HepG2 (cell line): ENCODE data around the gene PTPRN. TPM values are rescaled to one million over a fixed set of nuclear protein-coding genes. Genes with fewer than 3 reads are reported as not detected.

ENCODE experiments used
- ATAC-seq: fragments of 200-7000 bp; cut with Tn5 transposase; 3 replicates; pipeline ENCODE4 v1.9.1; 2020; ENCODE audit warnings: mild to moderate bottlenecking, moderate library complexity
- BruUV-seq: library from RNA; stranded (reverse); fragments of 400-500 nt; replicated peaks from 2 replicates; lab custom pipeline; 2021; lab: Mats Ljungman, UMichigan
- CTCF ChIA-PET: fragments of 300-600 bp; formaldehyde crosslinking; extraction: SDS; loops from one replicate; lab custom pipeline; 2021; ENCODE audit warnings: low total read pairs, inconsistent platforms, low intra/inter-chr PET ratio; lab: Yijun Ruan, JAX
- POLR2A ChIA-PET: fragments of 350-600 bp; sonication (Branson Sonifier 250); formaldehyde crosslinking; loops from one replicate; lab custom pipeline; 2020; ENCODE audit warnings: antibody characterized with exemption, inconsistent platforms; lab: Yijun Ruan, JAX
- DNase-seq: peaks from one replicate; pipeline ENCODE4 v3.0.0-alpha.2; 2015; ENCODE audit warnings: low spot score
- FAIRE-seq: peaks from 3 replicates; lab custom pipeline; 2011; peaks lifted over from hg19 to GRCh38; lab: Jason Lieb, UNC
- H2AFZ ChIP-seq: one replicate; pipeline ENCODE4 v1.6.1; 2011; ENCODE audit warnings: low read length, inconsistent platforms
- H3K27ac ChIP-seq: fragments of 300-600 bp; 3 replicates; pipeline ENCODE4 v1.8.0; 2011; ENCODE audit warnings: mixed run types, mild to moderate bottlenecking, mixed read lengths, low read length, inconsistent platforms; ENCODE audit not compliant: insufficient read depth; ENCODE audit errors: extremely low read length
- H3K27me3 ChIP-seq, 2 experiments: fragments of 200-600 bp in 1 of 2; 2 replicates in 1 of 2; 3 replicates in 1 of 2; pipeline versions ENCODE4 v1.6.0 to v1.8.0; 2011; ENCODE audit warnings: low read length in 2 of 2, mild to moderate bottlenecking in 2 of 2, moderate library complexity in 2 of 2, inconsistent platforms in 1 of 2; ENCODE audit not compliant: insufficient read depth in 2 of 2, control insufficient read depth in 1 of 2
- H3K36me3 ChIP-seq, 2 experiments: fragments of 200-600 bp in 1 of 2; replicated peaks in 1 of 2; 2 replicates in 1 of 2; 3 replicates in 1 of 2; pipeline versions ENCODE4 v1.5.1 to v1.8.0; 2011; ENCODE audit warnings: low read length in 2 of 2, inconsistent platforms in 1 of 2; ENCODE audit not compliant: insufficient read depth in 2 of 2, control insufficient read depth in 1 of 2
- H3K4me1 ChIP-seq: 2 replicates; pipeline ENCODE4 v1.5.1; 2012; ENCODE audit warnings: low read length, inconsistent platforms; ENCODE audit not compliant: insufficient read depth
- H3K4me2 ChIP-seq: 2 replicates; pipeline ENCODE4 v1.6.0; 2011; ENCODE audit warnings: low read depth, low read length, inconsistent platforms
- H3K4me3 ChIP-seq, 3 experiments: fragments of 200-600 bp in 1 of 3; sonication (generic), shearing (Covaris generic) in 1 of 3; replicated peaks in 1 of 3; 2 replicates each; pipeline ENCODE4 v1.5.1; 2011 to 2016; ENCODE audit warnings: low read length in 3 of 3, inconsistent platforms in 2 of 3, low read depth in 2 of 3, mild to moderate bottlenecking in 2 of 3, control low read depth in 1 of 3, mixed read lengths in 1 of 3; ENCODE audit not compliant: insufficient read depth in 1 of 3
- H3K79me2 ChIP-seq: one replicate; pipeline ENCODE4 v1.6.1; 2011; ENCODE audit warnings: low read length, inconsistent platforms; ENCODE audit not compliant: insufficient read depth
- H3K9ac ChIP-seq: 2 replicates; pipeline ENCODE4 v1.6.0; 2011; ENCODE audit warnings: mild to moderate bottlenecking, low read depth, low read length, inconsistent platforms; ENCODE audit not compliant: insufficient read depth
- H3K9me3 ChIP-seq: 2 replicates; pipeline ENCODE4 v1.5.1; 2012; ENCODE audit warnings: mild to moderate bottlenecking, low read length
- H4K20me1 ChIP-seq: 2 replicates; pipeline ENCODE4 v1.6.0; 2011; ENCODE audit warnings: inconsistent platforms, mild to moderate bottlenecking, low read length, moderate library complexity; ENCODE audit not compliant: insufficient read depth
- CCAR2 ChIP-seq: fragments of 200-400 bp; formaldehyde crosslinking; optimal IDR thresholded peaks from 2 replicates; pipeline ENCODE3; 2018; ENCODE audit warnings: low read depth, mild to moderate bottlenecking, low read length, moderate library complexity
- CREB1 ChIP-seq, 2 experiments: fragments of 450-650 bp in 1 of 2; IDR thresholded peaks; 2 replicates each; pipeline ENCODE4 v1.6.1; 2016 to 2017; ENCODE audit warnings: control low read depth in 1 of 2, mild to moderate bottlenecking in 1 of 2, missing compliant biosample characterization in 1 of 2, missing genetic modification characterization in 1 of 2
- FOXJ3 ChIP-seq: sonication (generic); formaldehyde crosslinking; IDR thresholded peaks from 2 replicates; pipeline ENCODE4 v1.4.0; 2020; ENCODE audit warnings: missing genetic modification reagents, mild to moderate bottlenecking, borderline replicate concordance
- MATR3 ChIP-seq: sonication (generic); formaldehyde crosslinking; IDR thresholded peaks from 2 replicates; pipeline ENCODE4 v1.4.0; 2020; ENCODE audit warnings: missing genetic modification reagents
- MYNN ChIP-seq: sonication (generic); formaldehyde crosslinking; IDR thresholded peaks from 2 replicates; pipeline ENCODE4 v1.4.0; 2020; ENCODE audit warnings: mild to moderate bottlenecking, low read depth, missing genetic modification reagents
- NFIC ChIP-seq: IDR thresholded peaks from 2 replicates; pipeline ENCODE4 v1.6.1; 2012; ENCODE audit warnings: mild to moderate bottlenecking, low read length, inconsistent platforms
- POGZ ChIP-seq: sonication (generic); formaldehyde crosslinking; IDR thresholded peaks from 2 replicates; pipeline ENCODE4 v1.4.0; 2020; ENCODE audit warnings: mild to moderate bottlenecking, missing genetic modification reagents
- PPARG ChIP-seq: conservative IDR thresholded peaks from 2 replicates; pipeline ENCODE4 v1.6.1; 2016; ENCODE audit warnings: missing biosample characterization, missing genetic modification reagents
- SNRNP70 ChIP-seq: fragments of 200-400 bp; formaldehyde crosslinking; IDR thresholded peaks from 2 replicates; pipeline ENCODE4 v1.6.1; 2017; ENCODE audit warnings: mild to moderate bottlenecking, low read depth, low read length, moderate library complexity
- USF2 ChIP-seq, 2 experiments: sonication (generic) in 1 of 2; formaldehyde crosslinking in 1 of 2; IDR thresholded peaks; 2 replicates each; pipeline versions ENCODE4 v1.5.1 to v1.6.1; 2011 to 2020; ENCODE audit warnings: borderline replicate concordance in 1 of 2, low read depth in 1 of 2, low read length in 1 of 2, mild to moderate bottlenecking in 1 of 2, missing genetic modification reagents in 1 of 2, moderate library complexity in 1 of 2
- ZBTB14 ChIP-seq: sonication (generic); formaldehyde crosslinking; IDR thresholded peaks from 2 replicates; pipeline ENCODE4 v1.4.0; 2020; ENCODE audit warnings: missing genetic modification reagents
- ZHX2 ChIP-seq, 2 experiments: sonication (generic) in 1 of 2; formaldehyde crosslinking in 1 of 2; IDR thresholded peaks; 2 replicates each; pipeline versions ENCODE4 v1.6.1 to v1.9.0; 2014 to 2022; ENCODE audit warnings: antibody characterized with exemption in 1 of 2, borderline replicate concordance in 1 of 2, inconsistent platforms in 1 of 2, low read depth in 1 of 2, missing genetic modification reagents in 1 of 2
- ZNF264 ChIP-seq: sonication (generic); formaldehyde crosslinking; IDR thresholded peaks from 2 replicates; pipeline ENCODE4 v1.4.0; 2020; ENCODE audit warnings: missing genetic modification reagents
- ZNF652 ChIP-seq: IDR thresholded peaks from 2 replicates; pipeline ENCODE4 v1.6.1; 2016; ENCODE audit warnings: low read depth, borderline replicate concordance
- WGBS: methylation state at CpG from one replicate; pipeline ENCODE4 v1.1.6; 2017; ENCODE audit warnings: low lambda C conversion rate; 5-methylcytosine and 5-hydroxymethylcytosine counted together
- in situ Hi-C: cut with HindIII; loops from 2 replicates; pipeline ENCODE4 v1.10.0; 2017; ENCODE audit warnings: low pct_unique_long_range_greater_than_20kb; ENCODE audit not compliant: extremely low pct_ligation_motif_present
- intact Hi-C: fragments of 100-400 bp; cut with micrococcal nuclease; formaldehyde crosslinking; loops from one replicate; pipeline ENCODE4 v1.10.0; 2022; ENCODE audit not compliant: unreplicated experiment
- polyA plus RNA-seq, 8 experiments: library from polyadenylated mRNA; depleted of rRNA in 3 of 8; stranded (reverse) in 7 of 8; unstranded in 1 of 8; fragments of >200 nt; fragmentation: Illumina TruSeq in 4 of 8; extraction: Trizol in 4 of 8; gene quantifications; 2 replicates each; pipeline versions ENCODE4 v1.2.1 to v1.2.3, GENCODE V29; 2011 to 2016; ENCODE audit warnings: low read depth in 4 of 8, missing spikeins in 1 of 8, mixed read lengths in 1 of 8; ENCODE audit not compliant: insufficient read depth in 1 of 8
- total RNA-seq, 5 experiments: library from RNA; depleted of rRNA; stranded (reverse); fragments of >200 nt; fragmentation: Illumina TruSeq; extraction: Trizol; gene quantifications; 2 replicates each; pipeline ENCODE4 v1.2.3, GENCODE V29; 2016; ENCODE audit warnings: low read depth in 1 of 5

The PTPRN gene
- total and polyA plus RNA-seq, 2 of the 13 experiments (the other 11 are each of a cell fraction or from before 2014, with no cell fraction given): 0.26 TPM; not detected in 1

- Histone ChIP-seq H3K4me2 (peak overlapping the region; percentile 99), H3K36me3 (no peaks in the 10 kb centered on the region), H3K27me3 (peaks cover 2 to 40% of the 10 kb centered on the region in 2 experiments; a peak in 4 of 5 replicates), H3K4me1 (peaks cover 53% of the 10 kb centered on the region), H3K27ac (no peak overlapping the region), H3K79me2 (no peaks in the 10 kb centered on the region), H3K9ac (peak overlapping the region; percentile 46; the same call in 1 of the 2 replicates), H2AFZ (no peak overlapping the region), H3K4me3 (peak overlapping the region; percentile 62 to 83 (median 62)), H4K20me1 (no peaks in the 10 kb centered on the region), H3K9me3 (no peaks in the 10 kb centered on the region)
- POLR2A ChIA-PET: interaction anchor here (1.0 to 3.5 kb wide), 11 partner anchors 10 to 134 kb away, joined by 3 to 26 read pairs (median 9); partner anchors contain the start of genes CNPPD1, DNAJB2, GLB1L and STK16
- intact Hi-C loops (no loop called here), in situ Hi-C loops (no loop called here)
- WGBS: 17% methylated on average over 12 of the region's 12 CpGs
- ATAC-seq (no peak; the same call in 2 of the 3 replicates), FAIRE-seq (peak; percentile 26), DNase-seq (no peak)
- CTCF ChIA-PET: no interaction called here
- no TSS peak for BruUV-seq
- TF ChIP-seq ZBTB14 (CRISPR knock-in tag) (no peak), ZNF652 (CRISPR knock-in tag) (no peak), PPARG (CRISPR knock-in tag) (no peak), SNRNP70 (no peak), MATR3 (no peak), CCAR2 (no peak), NFIC (no peak), MYNN (CRISPR knock-in tag) (no peak), FOXJ3 (CRISPR knock-in tag) (no peak), USF2 (IDR thresholded peaks at IDR 0.05; ENCODE audit: low read depth, low read length) (no peak), USF2 (CRISPR knock-in tag; IDR thresholded peaks at IDR 0.05; ENCODE audit: borderline replicate concordance) (0 out of 2 replicates have a peak, but pooled peaks have one; percentile 20), POGZ (no peak), ZHX2 (IDR thresholded peaks at IDR 0.05; ENCODE audit: low read depth) (no peak), ZHX2 (CRISPR knock-in tag; IDR thresholded peaks at IDR 0.05; ENCODE audit: borderline replicate concordance) (no peak), CREB1 (IDR thresholded peaks at IDR 0.05) (peak; percentile 65), CREB1 (CRISPR knock-in tag; IDR thresholded peaks at IDR 0.05) (no peak), ZNF264 (no peak)
Observed at GRCh38 chr2:219254590-219255201, 54.5 kb downstream of the PTPRN start.
